HG02588 (cell line): ENCODE results near the gene SC5D.

ENCODE experiments used
- ATAC-seq: cut with Tn5 transposase; IDR thresholded peaks from one replicate; pipeline ENCODE4 v1.9.1; 2021; ENCODE audit warnings: mild to moderate bottlenecking, moderate library complexity; ENCODE audit not compliant: unreplicated experiment

SC5D gene

GRCh38 chr11:121352251-121352891, 59.8 kb downstream of the SC5D start:
- no peak for ATAC-seq

GRCh38 chr11:121354192-121354591, 61.6 kb downstream of the SC5D start:
- ATAC-seq, result no peak

- ATAC-seq, result no peak
Measured at GRCh38 chr11:121356357-121356756, 63.8 kb downstream of the SC5D start.
